ENCODE data around the gene CPXM2. TPM values are rescaled to one million over a fixed set of nuclear protein-coding genes. Genes with fewer than 3 reads are reported as not detected.

Gene CPXM2
- total RNA-seq, 4 donors from 2014 or later, result 56.8 to 150 (median 96.9) TPM

- H3K4me3 ChIP-seq, result no peak overlapping the region
- H3K27me3 ChIP-seq, result no peaks in the 10 kb centered on the region
- DNase-seq (ENCODE audit: extremely low spot score), result no peak
- H3K9me3 ChIP-seq, result no peaks in the 10 kb centered on the region
- no peaks in the 10 kb centered on the region for H3K4me1 ChIP-seq
- no peak overlapping the region for H3K27ac ChIP-seq (replicated peaks in 1 of 4)
- no peak for TF ChIP-seq POLR2AphosphoS5 (IDR thresholded peaks at IDR 0.05)
- TF ChIP-seq CTCF (IDR thresholded peaks at IDR 0.05), result no peak
- TF ChIP-seq POLR2A (IDR thresholded peaks at IDR 0.05; ENCODE audit: low read depth), result no peak
- TF ChIP-seq EP300 (IDR thresholded peaks at IDR 0.05), result no peak
- H3K36me3 ChIP-seq, result no peaks in the 10 kb centered on the region
- 88% methylated on average over 12 of the region's 12 CpGs for WGBS
- intact Hi-C loops (cut with DNase I), result no loop called here
Observed at GRCh38 chr10:123724747-123725146, 166.9 kb downstream of the CPXM2 start.

- DNase-seq (ENCODE audit: extremely low spot score), result no peak
- intact Hi-C loops (cut with DNase I), result no loop called here
- Histone ChIP-seq H3K4me1 (no peaks in the 10 kb centered on the region), H3K4me3 (no peak overlapping the region), H3K9me3 (peaks cover 0 to 8% (median 4%) of the 10 kb centered on the region in 4 donors), H3K27me3 (no peaks in the 10 kb centered on the region), H3K27ac (replicated peaks in 1 of 4) (no peak overlapping the region), H3K36me3 (no peaks in the 10 kb centered on the region)
- TF ChIP-seq POLR2AphosphoS5 (IDR thresholded peaks at IDR 0.05), result no peak
- TF ChIP-seq POLR2A (IDR thresholded peaks at IDR 0.05; ENCODE audit: low read depth), result no peak
- no peak for TF ChIP-seq EP300 (IDR thresholded peaks at IDR 0.05)
- TF ChIP-seq CTCF (IDR thresholded peaks at IDR 0.05), result no peak
- 84% methylated on average over 2 of the region's 2 CpGs for WGBS
Observed at GRCh38 chr10:123722351-123722750, 169.3 kb downstream of the CPXM2 start.

GRCh38 chr10:123721441-123722049, 170.1 kb downstream of the CPXM2 start:
- Histone ChIP-seq H3K9me3 (peaks cover 0 to 8% (median 4%) of the 10 kb centered on the region in 4 donors), H3K4me1 (no peaks in the 10 kb centered on the region), H3K36me3 (no peaks in the 10 kb centered on the region), H3K4me3 (no peak overlapping the region), H3K27me3 (no peaks in the 10 kb centered on the region), H3K27ac (replicated peaks in 1 of 4) (no peak overlapping the region)
- DNase-seq (ENCODE audit: extremely low spot score), result no peak
- TF ChIP-seq POLR2AphosphoS5 (IDR thresholded peaks at IDR 0.05), result no peak
- TF ChIP-seq EP300 (IDR thresholded peaks at IDR 0.05), result no peak
- TF ChIP-seq POLR2A (IDR thresholded peaks at IDR 0.05; ENCODE audit: low read depth), result no peak
- TF ChIP-seq CTCF (IDR thresholded peaks at IDR 0.05), result no peak
- 88% methylated on average over 7 of the region's 9 CpGs for WGBS
- intact Hi-C loops (cut with DNase I), result no loop called here

- Histone ChIP-seq H3K9me3 (peaks cover 0 to 8% (median 4%) of the 10 kb centered on the region in 4 donors), H3K27me3 (no peaks in the 10 kb centered on the region), H3K4me1 (no peaks in the 10 kb centered on the region), H3K27ac (replicated peaks in 1 of 4) (no peak overlapping the region), H3K36me3 (no peaks in the 10 kb centered on the region), H3K4me3 (no peak overlapping the region)
- WGBS, result 83% methylated on average over 3 of the region's 3 CpGs
- no peak for TF ChIP-seq POLR2A (IDR thresholded peaks at IDR 0.05; ENCODE audit: low read depth)
- no peak for TF ChIP-seq POLR2AphosphoS5 (IDR thresholded peaks at IDR 0.05)
- TF ChIP-seq CTCF (IDR thresholded peaks at IDR 0.05), result no peak
- no peak for TF ChIP-seq EP300 (IDR thresholded peaks at IDR 0.05)
- intact Hi-C loops (cut with DNase I), result no loop called here
- no peak for DNase-seq (ENCODE audit: extremely low spot score)
Observed at GRCh38 chr10:123720536-123720935, 171.1 kb downstream of the CPXM2 start.

Measured in esophagus muscularis mucosa (tissue), 4 donors.